Measurements from ENCODE around the gene REV1. TPM values are rescaled to one million over a fixed set of nuclear protein-coding genes. Genes with fewer than 3 reads are reported as not detected.

Gene REV1
- total RNA-seq, 2 experiments from 2014 or later, result 51.6 to 68.1 TPM

GRCh38 chr2:99420751-99421299, 69.0 kb downstream of the REV1 start:
- intact Hi-C loops (cut with micrococcal nuclease; ENCODE audit: unreplicated experiment), result no loop called here
- DNase-seq (ENCODE audit: low spot score), result no peak
- Histone ChIP-seq H3K79me2 (ENCODE audit: insufficient read depth, low read depth, low read length) (no peaks in the 10 kb centered on the region), H3K9me3 (ENCODE audit: low read length) (no peaks in the 10 kb centered on the region), H3K27ac (ENCODE audit: low read depth, low read length, poor library complexity, severe bottlenecking) (no peak overlapping the region), H4K20me1 (ENCODE audit: insufficient read depth, low read length) (no peaks in the 10 kb centered on the region), H3K4me2 (ENCODE audit: low read length) (no peak overlapping the region), H3K9me2 (ENCODE audit: insufficient read depth, low read length) (no peaks in the 10 kb centered on the region), H3K36me3 (ENCODE audit: insufficient read depth, low read length) (peaks cover 94% of the 10 kb centered on the region), H2AFZ (ENCODE audit: low read length) (no peak overlapping the region), H3K4me3 (ENCODE audit: low read depth, low read length, poor library complexity, severe bottlenecking) (no peak overlapping the region), H3K4me1 (ENCODE audit: insufficient read depth, low read length, poor library complexity, severe bottlenecking) (no peaks in the 10 kb centered on the region)
- BruUV-seq (replicated peaks), result no TSS peak
- ChIA-PET POLR2A (interaction anchor here (1.0 kb wide), 1 partner anchor 14 kb away, joined by 3 read pairs; no protein-coding TSS in a partner anchor), CTCF (ENCODE audit: unreplicated experiment) (no interaction called here)
- TF ChIP-seq EZH2phosphoT487 (IDR thresholded peaks at IDR 0.05; ENCODE audit: borderline replicate concordance, low read depth, low read length) (no peak), CTCF (conservative IDR thresholded peaks at IDR 0.05; ENCODE audit: low read length) (no peak)

GRCh38 chr2:99420031-99420430, 69.8 kb downstream of the REV1 start:
- intact Hi-C loops (cut with micrococcal nuclease; ENCODE audit: unreplicated experiment), result no loop called here

More at GRCh38 chr2:99420031-99420430, 69.8 kb downstream of the REV1 start:
- POLR2A ChIA-PET, result interaction anchor here (1.0 kb wide), 1 partner anchor 15 kb away, joined by 3 read pairs; no protein-coding TSS in a partner anchor
- no peaks in the 10 kb centered on the region for H3K4me1 ChIP-seq (ENCODE audit: insufficient read depth, low read length, poor library complexity, severe bottlenecking)
- TF ChIP-seq EZH2phosphoT487 (IDR thresholded peaks at IDR 0.05; ENCODE audit: borderline replicate concordance, low read depth, low read length) (no peak), CTCF (conservative IDR thresholded peaks at IDR 0.05; ENCODE audit: low read length) (no peak)
- no peaks in the 10 kb centered on the region for H3K79me2 ChIP-seq (ENCODE audit: insufficient read depth, low read depth, low read length)
- no peak overlapping the region for H3K4me3 ChIP-seq (ENCODE audit: low read depth, low read length, poor library complexity, severe bottlenecking)
- H3K9me3 ChIP-seq (ENCODE audit: low read length), result no peaks in the 10 kb centered on the region
- H4K20me1 ChIP-seq (ENCODE audit: insufficient read depth, low read length), result no peaks in the 10 kb centered on the region
- no peaks in the 10 kb centered on the region for H3K9me2 ChIP-seq (ENCODE audit: insufficient read depth, low read length)
- H2AFZ ChIP-seq (ENCODE audit: low read length), result no peak overlapping the region
- peaks cover 94% of the 10 kb centered on the region for H3K36me3 ChIP-seq (ENCODE audit: insufficient read depth, low read length)
- H3K4me2 ChIP-seq (ENCODE audit: low read length), result no peak overlapping the region
- DNase-seq (ENCODE audit: low spot score), result no peak
- H3K27ac ChIP-seq (ENCODE audit: low read depth, low read length, poor library complexity, severe bottlenecking), result no peak overlapping the region
- BruUV-seq (replicated peaks), result no TSS peak
- CTCF ChIA-PET (ENCODE audit: unreplicated experiment), result interaction anchor here (0.5 kb wide), 1 partner anchor 29 kb away, joined by 6 read pairs; no protein-coding TSS in a partner anchor
